Measurements from ENCODE around the gene DDX42. TPM values are rescaled to one million over a fixed set of nuclear protein-coding genes. Genes with fewer than 3 reads are reported as not detected.

DDX42 gene
- total RNA-seq: 100 to 1,000 TPM; 169 to 175 TPM
- polyA plus RNA-seq: 10 to 100 TPM in 2 of 3 donors, 1 to 10 TPM in 1; 8.9 to 18.5 (median 13.2) TPM
- total RNA-seq: 128 to 200 (median 177) reads per million in 6 experiments

DNA sequence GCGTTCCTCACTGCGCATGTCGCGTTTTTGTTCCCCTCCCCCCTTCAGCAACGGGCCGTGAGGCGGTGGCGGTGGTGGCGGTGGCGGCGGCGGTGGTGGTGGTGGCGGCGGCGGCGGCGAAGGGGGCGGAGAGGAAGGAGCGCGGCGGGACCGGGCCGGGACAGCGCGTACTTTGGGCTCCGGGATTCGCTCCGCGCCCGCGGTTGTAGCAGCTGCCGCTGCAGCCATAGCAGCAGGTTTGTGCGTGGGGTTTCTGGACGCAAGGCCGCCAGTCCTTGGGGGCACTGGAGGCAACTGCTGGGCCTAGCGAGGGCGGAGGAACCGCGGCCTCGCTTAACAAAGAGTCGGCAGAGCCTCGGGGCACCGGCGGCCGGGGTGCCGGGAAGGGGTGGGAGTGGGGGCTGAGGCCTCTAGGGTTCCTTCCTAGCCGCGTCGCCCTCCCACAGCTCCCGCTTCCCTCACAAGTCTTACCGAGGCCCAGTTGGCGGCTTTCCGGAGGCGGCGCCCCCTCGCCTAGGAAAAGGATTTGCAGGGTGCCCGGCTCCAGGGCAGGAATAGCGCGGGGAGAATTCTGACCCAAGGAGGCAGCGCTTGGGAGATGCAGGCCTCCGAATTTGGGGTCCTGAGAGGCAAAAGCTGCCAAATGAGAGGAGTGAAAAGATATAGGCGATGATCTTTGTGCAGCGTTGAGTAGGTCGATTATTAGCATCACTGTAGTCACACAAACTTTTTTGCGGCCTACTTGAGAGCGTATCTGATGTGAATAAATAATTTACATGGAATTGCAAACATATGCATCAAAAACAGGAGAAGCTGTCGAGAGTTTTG, at the start of gene DDX42:
Gene DDX42 (plus strand): TSS at position 30 of the 828 bp plus-strand sequence. CDS start 12,880 bp downstream, outside the sequence.
- POLR2A ChIA-PET: interaction anchor here (0.5 to 6.5 kb wide), 34 partner anchors 9 to 732 kb away, joined by 3 to 264 read pairs (median 10); partner anchors contain the start of genes CEP95, DDX5, LIMD2 and MAP3K3
- Mint-ChIP-seq H3K27me3 (no peaks in the 10 kb centered on the region), H3K4me3 (peak within 1 kb of the TSS; percentile 87 to 99 (median 96)), H3K4me1 (peaks cover 29 to 79% (median 71%) of the 10 kb centered on the region in 4 donors), H3K9me3 (no peaks in the 10 kb centered on the region), H3K27ac (peak within 1 kb of the TSS; percentile 91 to 100 (median 99)), H3K36me3 (peaks cover 0 to 43% (median 0%) of the 10 kb centered on the region in 3 donors)
- DNase-seq (peak in 3 of 10 donors; percentile 78 to 88 (median 83)), ATAC-seq (peak; percentile 16 to 33)

GRCh38 chr17:63735691-63736090, 38.3 kb upstream of the DDX42 start:
- POLR2A ChIA-PET: interaction anchor here (0.9 to 8.9 kb wide), 5 partner anchors 14 to 91 kb away, joined by 3 to 127 read pairs (median 3); no protein-coding TSS in a partner anchor
- Mint-ChIP-seq H3K27me3 (no peaks in the 10 kb centered on the region), H3K4me3 (no peak overlapping the region), H3K36me3 (no peaks in the 10 kb centered on the region), H3K9me3 (no peaks in the 10 kb centered on the region), H3K4me1 (peaks cover 7 to 18% (median 13%) of the 10 kb centered on the region in 4 donors), H3K27ac (peak overlapping the region in 1 of 10 donors; percentile 43)
- ATAC-seq (no peak), DNase-seq (no peak)

DNA sequence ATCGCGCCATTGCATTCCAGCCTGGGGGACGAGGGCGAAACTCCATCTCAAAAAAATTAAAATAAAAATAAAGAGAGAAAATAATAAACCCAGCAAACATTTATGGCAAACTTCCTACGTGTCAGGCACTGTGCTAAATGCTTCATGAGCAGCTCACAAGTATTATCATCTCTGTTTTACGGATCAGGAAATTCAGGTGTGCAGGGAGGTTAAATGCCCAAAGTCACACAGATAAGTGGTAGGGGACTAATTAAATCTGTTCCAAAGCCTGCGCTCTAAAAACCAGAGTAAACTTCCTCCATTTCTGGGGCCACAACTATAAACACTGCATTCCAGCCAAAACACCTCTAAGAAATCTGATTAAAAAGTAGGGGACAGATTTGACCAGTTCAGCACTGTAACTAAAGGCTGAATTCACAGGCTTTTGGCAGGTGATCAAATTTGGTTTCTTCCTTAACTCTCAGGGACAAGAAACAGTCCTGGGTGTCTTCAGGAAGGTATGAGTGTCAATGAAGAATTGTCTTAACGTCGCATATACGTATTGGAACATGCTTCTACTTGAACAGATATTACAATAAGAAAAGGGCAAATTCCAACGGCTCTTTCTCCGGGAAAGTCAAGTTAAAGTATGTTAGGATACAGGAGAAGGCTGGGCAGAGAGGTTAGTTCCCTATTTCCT, 33.4 kb upstream of the DDX42 start:
- H3K4me1 Mint-ChIP-seq: peaks cover 15 to 28% (median 19%) of the 10 kb centered on the region in 4 donors
- ATAC-seq: no peak
- POLR2A ChIA-PET: interaction anchor here (0.7 to 8.9 kb wide), 14 partner anchors 10 to 405 kb away, joined by 3 to 127 read pairs (median 5); partner anchors contain the start of genes CCDC47, DCAF7, DDX42 and LIMD2
- DNase-seq: peak in 3 of 10 donors; percentile 5 to 15 (median 11)
- H3K9me3 Mint-ChIP-seq: no peaks in the 10 kb centered on the region
- H3K27me3 Mint-ChIP-seq: no peaks in the 10 kb centered on the region
- H3K36me3 Mint-ChIP-seq: peaks cover 0 to 3% (median 0%) of the 10 kb centered on the region in 3 donors
- H3K27ac Mint-ChIP-seq: peak overlapping the region; percentile 91 to 98 (median 96)
- peak overlapping the region; percentile 86 to 98 (median 93) for H3K4me3 Mint-ChIP-seq

GRCh38 chr17:63741143-63741407, 32.9 kb upstream of the DDX42 start:
- H3K9me3 Mint-ChIP-seq: no peaks in the 10 kb centered on the region
- H3K27me3 Mint-ChIP-seq: no peaks in the 10 kb centered on the region
- DNase-seq: no peak
- ATAC-seq: no peak
- POLR2A ChIA-PET: interaction anchor here (0.7 to 8.9 kb wide), 12 partner anchors 11 to 405 kb away, joined by 3 to 127 read pairs (median 6); partner anchors contain the start of genes CCDC47, DCAF7, DDX42 and LIMD2
- peaks cover 0 to 8% (median 1%) of the 10 kb centered on the region in 3 donors for H3K36me3 Mint-ChIP-seq
- H3K27ac Mint-ChIP-seq: peak overlapping the region; percentile 91 to 98 (median 96)
- peaks cover 15 to 28% (median 19%) of the 10 kb centered on the region in 4 donors for H3K4me1 Mint-ChIP-seq
- H3K4me3 Mint-ChIP-seq: peak overlapping the region; percentile 86 to 98 (median 93)

GRCh38 chr17:63741408-63742173, 32.4 kb upstream of the DDX42 start, which contains the start of gene STRADA:
STRADA (minus strand) TSS chr17:63741799; CDS start chr17:63728369, 13,430 bp downstream.
- Mint-ChIP-seq H3K4me3 (peak within 1 kb of the TSS; percentile 86 to 98 (median 93)), H3K4me1 (peaks cover 15 to 28% (median 19%) of the 10 kb centered on the region in 4 donors), H3K27me3 (no peaks in the 10 kb centered on the region), H3K9me3 (no peaks in the 10 kb centered on the region), H3K36me3 (peaks cover 0 to 12% (median 3%) of the 10 kb centered on the region in 3 donors), H3K27ac (peak within 1 kb of the TSS; percentile 91 to 98 (median 96))
- ATAC-seq (peak; percentile 83 to 88), DNase-seq (peak; percentile 93 to 99 (median 98))
- POLR2A ChIA-PET: interaction anchor here (0.7 to 8.9 kb wide), 27 partner anchors 8 to 765 kb away, joined by 3 to 127 read pairs (median 5); partner anchors contain the start of genes CCDC47, CEP95, DCAF7 and DDX42

- Mint-ChIP-seq H3K4me1 (peaks cover 5 to 14% (median 10%) of the 10 kb centered on the region in 4 donors), H3K27ac (peak overlapping the region; percentile 51 to 88 (median 84)), H3K9me3 (no peaks in the 10 kb centered on the region), H3K36me3 (peaks cover 0 to 84% (median 10%) of the 10 kb centered on the region in 3 donors), H3K4me3 (peak overlapping the region; percentile 17 to 70 (median 46)), H3K27me3 (no peaks in the 10 kb centered on the region)
- DNase-seq: peak in 4 of 10 donors; percentile 17 to 35 (median 32)
- ATAC-seq: peak; percentile 82 to 87
- POLR2A ChIA-PET: interaction anchor here (0.7 to 1.9 kb wide), 4 partner anchors 11 to 57 kb away, joined by 3 to 10 read pairs (median 6); partner anchors contain the start of gene STRADA
Measured at GRCh38 chr17:63751806-63752205, 22.2 kb upstream of the DDX42 start.

- DNase-seq (no peak), ATAC-seq (no peak)
- Mint-ChIP-seq H3K27me3 (no peaks in the 10 kb centered on the region), H3K4me1 (peaks cover 5 to 14% (median 10%) of the 10 kb centered on the region in 4 donors), H3K9me3 (no peaks in the 10 kb centered on the region), H3K27ac (peak overlapping the region in 4 of 10 donors; percentile 15 to 35 (median 28)), H3K4me3 (no peak overlapping the region), H3K36me3 (peaks cover 0 to 83% (median 10%) of the 10 kb centered on the region in 3 donors)
- POLR2A ChIA-PET: interaction anchor here (0.6 to 1.9 kb wide), 6 partner anchors 12 to 57 kb away, joined by 3 to 10 read pairs (median 3); partner anchors contain the start of gene STRADA
Measured at GRCh38 chr17:63752707-63753106, 21.3 kb upstream of the DDX42 start.

- no peak for ATAC-seq
- Mint-ChIP-seq H3K4me1 (peaks cover 5 to 14% (median 10%) of the 10 kb centered on the region in 4 donors), H3K4me3 (no peak overlapping the region), H3K27ac (peak overlapping the region in 2 of 10 donors; percentile 32 to 35), H3K36me3 (peaks cover 0 to 84% (median 10%) of the 10 kb centered on the region in 3 donors), H3K9me3 (no peaks in the 10 kb centered on the region), H3K27me3 (no peaks in the 10 kb centered on the region)
- POLR2A ChIA-PET: interaction anchor here (0.8 to 1.3 kb wide), 2 partner anchors 52 to 55 kb away, joined by 3 to 6 read pairs; no protein-coding TSS in a partner anchor
- no peak for DNase-seq
Measured at GRCh38 chr17:63753215-63753614, 20.8 kb upstream of the DDX42 start.

- Mint-ChIP-seq H3K9me3 (no peaks in the 10 kb centered on the region), H3K4me1 (peaks cover 7 to 14% (median 10%) of the 10 kb centered on the region in 4 donors), H3K4me3 (no peak overlapping the region), H3K27ac (no peak overlapping the region), H3K27me3 (no peaks in the 10 kb centered on the region), H3K36me3 (peaks cover 0 to 83% (median 13%) of the 10 kb centered on the region in 3 donors)
- POLR2A ChIA-PET: interaction anchor here (1.0 kb wide), 1 partner anchor 52 kb away, joined by 3 read pairs; no protein-coding TSS in a partner anchor
- ATAC-seq (no peak), DNase-seq (no peak)
Measured at GRCh38 chr17:63754046-63754445, 19.9 kb upstream of the DDX42 start.

GRCh38 chr17:63758428-63758827, 15.5 kb upstream of the DDX42 start:
- peaks cover 0 to 14% (median 3%) of the 10 kb centered on the region in 4 donors for H3K4me1 Mint-ChIP-seq
- no peaks in the 10 kb centered on the region for H3K27me3 Mint-ChIP-seq
- no peaks in the 10 kb centered on the region for H3K9me3 Mint-ChIP-seq
- no peak for DNase-seq
- no peak overlapping the region for H3K4me3 Mint-ChIP-seq
- POLR2A ChIA-PET: interaction anchor here (0.6 to 2.0 kb wide), 2 partner anchors 15 to 36 kb away, joined by 4 to 8 read pairs; partner anchors contain the start of gene CCDC47
- H3K36me3 Mint-ChIP-seq: peaks cover 0 to 90% (median 21%) of the 10 kb centered on the region in 3 donors
- peak overlapping the region in 1 of 10 donors; percentile 25 for H3K27ac Mint-ChIP-seq
- no peak for ATAC-seq
